HG03196 (cell line): ENCODE results near the gene EIF5AL1.
"Not testable (repeated sequence)": the region's sequence is repeated elsewhere in the genome, so short reads cannot be mapped to it uniquely, and the experiment has no call there.

Source experiments
- ATAC-seq: cut with Tn5 transposase; IDR thresholded peaks from one replicate; pipeline ENCODE4 v1.9.1; 2021; ENCODE audit not compliant: unreplicated experiment

EIF5AL1 gene

DNA sequence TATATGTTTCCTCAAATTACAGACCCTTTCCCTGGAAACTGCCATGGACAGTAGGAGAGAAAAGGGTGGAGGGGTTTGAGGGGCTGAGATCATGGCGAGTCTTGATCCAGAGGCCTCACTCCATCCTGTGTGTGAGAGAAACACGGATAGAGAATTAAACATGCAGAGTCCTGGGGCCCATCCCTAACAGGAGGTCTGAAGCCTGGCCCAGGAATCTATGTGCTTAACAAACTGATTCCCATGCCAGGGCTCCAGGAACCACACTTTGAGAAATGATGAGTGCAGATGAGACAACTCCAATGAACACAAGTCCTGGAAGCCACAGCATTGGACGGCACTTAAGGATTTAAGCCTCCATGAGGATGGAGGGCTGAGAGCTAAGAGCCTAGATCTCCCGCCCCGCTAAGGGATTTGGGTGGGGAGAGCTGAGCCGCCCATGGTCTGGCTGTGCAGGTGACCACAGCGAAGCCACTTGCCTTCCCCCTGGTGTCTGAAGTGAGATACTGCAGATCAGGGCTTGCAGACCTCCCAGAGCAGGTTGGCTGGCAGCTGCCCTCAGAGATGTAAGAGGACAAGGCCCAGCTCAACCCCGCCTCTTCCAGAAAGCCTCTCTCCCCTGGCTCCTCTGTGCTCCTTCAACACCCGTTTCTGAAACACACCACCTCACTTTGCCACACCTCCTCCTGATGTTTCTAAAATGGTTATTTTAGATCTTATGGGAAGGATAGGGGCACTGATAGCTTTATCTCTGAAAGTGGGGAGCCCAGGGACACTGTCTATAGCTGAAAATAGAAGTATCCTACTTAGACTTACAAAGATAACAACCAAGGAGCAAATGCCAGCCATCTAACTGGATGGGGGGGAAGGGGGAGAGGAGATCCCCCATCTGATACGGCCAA is 24.8 kb upstream of the EIF5AL1 start:
- peak; percentile 67 for ATAC-seq

- no peak for ATAC-seq
Observed at GRCh38 chr10:79488336-79488735, 24.0 kb upstream of the EIF5AL1 start.

DNA sequence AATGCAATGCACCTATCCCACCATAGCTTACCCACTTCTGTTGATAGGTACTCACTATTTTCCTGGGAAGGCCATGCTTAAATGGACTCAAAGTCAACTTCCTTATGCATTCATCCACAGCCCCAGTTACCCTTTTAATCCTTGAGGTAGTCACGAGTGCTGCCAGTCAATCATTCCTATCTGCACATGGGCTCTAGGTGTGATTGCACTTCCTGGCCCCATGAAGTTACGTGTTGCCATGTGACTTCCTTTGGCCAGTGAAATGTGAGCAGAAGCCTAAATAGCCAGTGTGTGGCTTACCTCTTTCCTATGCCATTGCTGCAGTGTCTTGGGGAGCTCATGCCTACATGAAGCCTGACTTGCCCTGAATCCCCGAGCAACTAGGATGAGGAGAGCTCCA is 23.5 kb upstream of the EIF5AL1 start:
- ATAC-seq, result no peak

DNA sequence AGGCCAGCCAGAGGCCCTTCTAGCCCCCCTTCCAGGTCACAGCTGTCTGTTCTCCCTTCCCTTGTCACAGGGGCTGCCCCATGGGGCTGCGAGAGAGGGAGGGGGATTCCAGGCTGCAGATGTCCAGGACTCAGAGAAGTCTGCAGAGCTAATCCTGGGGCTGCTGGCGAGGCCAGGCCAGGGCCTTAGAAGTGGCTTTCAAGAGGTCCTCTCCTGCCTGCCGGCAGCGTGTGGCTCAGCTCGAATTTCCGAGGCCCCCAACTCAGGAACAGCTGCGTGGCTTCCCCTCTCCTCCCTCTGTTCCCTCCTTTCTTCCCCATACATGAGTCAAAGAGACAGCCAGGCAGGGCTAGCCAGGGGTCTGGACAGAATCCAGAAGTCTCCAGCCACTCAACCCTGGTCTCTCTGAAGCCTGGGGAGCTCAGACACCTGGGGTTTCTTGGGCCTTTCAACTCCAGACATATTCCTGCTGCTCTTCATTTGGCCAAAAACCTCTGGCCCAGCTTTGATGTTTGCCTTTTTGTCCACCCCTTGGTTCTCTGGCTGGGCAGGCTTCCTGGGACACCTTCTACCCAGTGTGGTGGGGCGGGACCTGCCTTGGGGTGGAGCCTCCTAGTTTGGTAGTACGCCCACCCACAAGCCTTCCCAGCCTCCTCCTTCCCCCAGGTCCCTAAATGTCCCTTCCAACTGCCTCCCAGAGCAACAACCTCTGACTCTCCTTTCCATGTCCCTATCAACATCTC is 21.8 kb upstream of the EIF5AL1 start:
- ATAC-seq, result no peak

- ATAC-seq, result no peak
Observed at GRCh38 chr10:79491143-79491835, 21.0 kb upstream of the EIF5AL1 start.

- ATAC-seq, result no peak
Observed at GRCh38 chr10:79492256-79492655, 20.1 kb upstream of the EIF5AL1 start.

GRCh38 chr10:79492839-79493238 is 19.5 kb upstream of the EIF5AL1 start:
- no peak for ATAC-seq

DNA sequence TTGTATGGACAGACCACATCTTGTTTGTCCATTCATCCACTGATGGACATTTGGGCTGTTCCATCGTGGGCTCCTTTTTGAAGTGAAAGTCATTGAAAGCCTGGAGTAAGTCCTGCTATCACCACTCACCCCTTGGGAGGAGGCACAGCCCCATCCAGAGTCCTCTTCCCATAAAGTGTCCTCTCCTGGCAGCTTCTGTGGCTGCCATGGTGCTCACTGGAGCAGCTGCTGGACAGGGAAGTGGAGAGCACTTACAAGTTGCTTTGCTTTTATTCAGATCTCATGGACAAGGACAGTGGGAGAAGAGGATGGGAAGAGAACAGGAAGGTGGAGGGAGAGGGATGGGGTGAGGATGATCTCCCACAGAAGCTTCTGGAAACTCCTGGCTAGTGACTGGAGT is 18.5 kb upstream of the EIF5AL1 start:
- ATAC-seq, result no peak

DNA sequence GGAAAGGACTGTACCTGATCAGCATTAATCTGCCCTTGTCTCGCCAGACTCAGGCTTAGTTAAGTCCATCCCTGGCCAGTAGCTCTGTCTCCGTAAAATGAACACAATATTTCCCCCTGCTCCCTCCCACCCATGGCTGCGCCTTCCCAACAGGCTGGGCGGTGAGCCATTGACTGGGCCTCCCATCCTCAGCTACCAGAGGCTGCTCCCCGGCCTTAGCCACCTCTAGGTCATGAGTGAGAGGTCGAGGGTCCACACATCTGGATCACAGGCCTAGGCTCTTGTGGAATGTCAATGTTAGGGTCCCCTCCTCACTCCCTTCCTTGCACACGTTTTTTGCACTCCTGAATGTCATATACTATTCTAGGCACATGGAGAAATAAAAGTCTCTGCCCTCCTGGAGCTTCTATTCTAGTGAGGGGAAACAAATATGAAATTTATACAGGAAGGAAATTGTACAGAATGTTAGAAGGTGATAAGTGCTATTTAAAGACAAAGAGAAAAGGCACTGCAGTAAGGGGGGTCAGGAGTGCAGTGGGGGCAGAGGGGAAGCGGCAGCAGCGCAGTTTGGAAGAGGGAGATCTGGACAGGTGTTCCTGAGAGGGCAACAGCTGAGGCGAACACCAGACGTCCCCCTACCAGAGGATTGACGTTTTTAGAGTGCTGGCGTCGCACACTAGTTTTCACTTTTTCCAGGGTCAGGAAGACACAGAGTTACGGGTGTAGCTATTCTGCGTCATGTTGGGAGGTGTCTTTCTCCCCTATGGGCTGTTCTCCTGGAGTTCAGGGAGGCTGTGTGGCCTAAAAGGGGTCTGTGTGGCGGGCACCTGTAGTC is 17.2 kb upstream of the EIF5AL1 start:
- ATAC-seq, result no peak

- ATAC-seq, result no peak
Observed at GRCh38 chr10:79495791-79496190, 16.5 kb upstream of the EIF5AL1 start.

- no peak for ATAC-seq
Observed at GRCh38 chr10:79496896-79497295, 15.4 kb upstream of the EIF5AL1 start.

DNA sequence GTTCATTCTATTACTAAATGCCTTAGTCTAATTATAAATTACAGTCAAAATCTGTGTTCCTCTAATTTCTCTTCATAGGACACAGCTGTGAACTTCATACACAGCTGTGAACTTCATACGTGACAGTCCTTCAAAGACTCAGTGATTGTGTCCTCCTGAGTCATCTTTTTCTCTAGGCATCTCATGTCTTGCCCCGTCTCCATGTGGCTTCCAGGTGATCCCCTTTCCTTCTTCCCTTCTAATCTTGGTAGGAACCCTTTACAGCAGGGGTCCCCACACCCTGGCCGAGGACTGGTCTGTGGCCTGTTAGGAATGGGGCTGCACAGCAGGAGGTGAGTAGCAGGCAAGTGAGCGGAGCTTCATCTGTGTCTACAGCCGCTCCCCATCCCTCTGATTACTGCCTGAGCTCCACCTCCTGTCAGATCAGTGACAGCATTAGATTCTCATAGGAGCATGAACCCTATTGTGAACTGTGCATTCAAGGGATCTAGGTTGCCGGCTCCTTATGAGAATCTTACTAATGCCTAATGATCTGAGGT is 14.0 kb upstream of the EIF5AL1 start:
- no peak for ATAC-seq

DNA sequence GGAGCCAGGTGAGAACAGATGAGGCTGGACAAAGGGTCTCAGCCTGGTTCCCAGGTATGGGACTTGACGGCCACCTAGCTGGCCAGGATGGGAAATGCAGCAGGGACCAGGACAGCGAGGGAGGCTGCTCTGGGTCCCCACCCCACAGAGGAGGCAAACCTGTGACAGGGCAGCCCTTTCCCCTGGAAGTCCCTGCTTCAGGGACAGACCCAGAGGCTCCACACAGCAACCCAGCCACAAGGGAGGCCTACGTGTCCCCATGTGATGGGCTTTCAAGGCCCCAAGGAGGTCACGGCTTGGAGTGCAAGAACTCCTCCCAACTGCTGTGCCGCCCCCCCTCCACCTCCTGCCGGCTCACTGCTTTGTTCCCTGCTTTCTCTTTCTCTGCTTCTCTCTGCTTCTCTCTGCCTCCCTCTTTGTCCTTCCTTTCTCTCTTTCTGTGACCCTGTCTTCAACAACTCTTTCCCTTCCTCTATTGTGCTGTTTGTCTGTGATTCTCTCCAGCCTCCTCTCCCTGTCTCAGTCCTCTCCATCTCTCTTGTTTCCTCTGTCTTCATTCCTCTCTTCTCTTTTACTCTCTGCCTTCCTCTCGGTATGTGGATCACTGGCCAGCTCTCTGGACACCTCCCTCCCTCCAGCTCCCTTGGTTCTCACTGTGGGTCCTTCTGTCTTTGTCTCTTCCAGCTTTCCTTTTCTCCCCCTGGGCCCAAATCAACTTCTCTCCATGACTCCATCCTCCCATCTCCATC is 9.6 kb upstream of the EIF5AL1 start:
- no peak for ATAC-seq

DNA sequence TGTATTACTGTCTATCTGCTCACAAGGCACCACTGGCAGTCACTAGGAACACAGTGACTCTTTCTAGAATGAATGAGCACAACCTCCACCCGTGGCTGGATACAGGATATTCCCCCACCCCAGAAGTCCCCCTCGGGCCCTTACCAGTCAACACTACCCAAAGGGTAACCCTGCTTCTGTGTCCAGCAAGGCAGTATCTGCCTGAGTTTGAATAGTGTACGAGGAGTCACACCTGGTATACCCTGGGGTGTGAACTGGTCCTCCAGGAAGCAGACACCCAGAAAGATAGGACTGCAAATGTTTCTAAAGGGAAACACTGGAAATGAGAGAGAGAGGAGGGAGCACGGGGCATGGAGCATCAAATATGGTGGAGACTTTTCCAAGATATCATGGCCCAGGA is 8.5 kb upstream of the EIF5AL1 start:
- not testable (repeated sequence) for ATAC-seq

GRCh38 chr10:79504483-79504882 is 7.8 kb upstream of the EIF5AL1 start:
- not testable (repeated sequence) for ATAC-seq

GRCh38 chr10:79505328-79505727 is 7.0 kb upstream of the EIF5AL1 start:
- not testable (repeated sequence) for ATAC-seq

GRCh38 chr10:79505829-79506228 is 6.5 kb upstream of the EIF5AL1 start:
- ATAC-seq, result no peak

- ATAC-seq, result no peak
Observed at GRCh38 chr10:79507440-79508167, 4.7 kb upstream of the EIF5AL1 start.

DNA sequence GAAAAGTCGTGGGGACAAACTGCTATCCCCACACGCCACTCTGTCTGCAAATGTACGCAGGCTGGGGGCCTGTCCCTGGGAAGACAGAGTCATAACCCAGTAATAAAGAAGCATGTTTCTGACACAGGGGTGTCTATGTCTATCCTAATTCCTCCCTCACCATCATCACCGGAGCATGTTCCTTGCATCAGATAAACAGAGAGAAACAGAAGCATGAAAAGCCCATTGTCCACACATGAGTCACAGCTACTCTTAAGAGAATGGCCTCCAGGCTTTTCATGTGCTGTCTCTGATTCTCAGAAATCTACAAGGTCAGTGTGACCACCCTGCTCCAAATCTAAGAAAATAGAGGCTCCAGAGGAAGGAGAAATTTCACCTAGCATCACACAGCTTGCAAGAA is 4.1 kb upstream of the EIF5AL1 start:
- not testable (repeated sequence) for ATAC-seq
